Right renal pelvis (tissue), 4 donors: ENCODE data around the gene NHERF2. TPM values are rescaled to one million over a fixed set of nuclear protein-coding genes. Genes with fewer than 3 reads are reported as not detected.

ENCODE experiments used
- DNase-seq, 4 donors: peaks; one replicate each; pipeline ENCODE4 v3.0.0-alpha.2; 2013; ENCODE audit warnings: low read depth in 4 of 4, low spot score in 3 of 4, missing footprints in 1 of 4
- polyA plus RNA-seq, 4 donors: library from polyadenylated mRNA; unstranded; fragments of 120-200 nt; gene quantifications; one replicate each; pipeline ENCODE4 v1.2.1, GENCODE V29; 2013; ENCODE audit not compliant: insufficient read length in 4 of 4

Gene NHERF2
- polyA plus RNA-seq, 4 donors = 117 to 185 (median 126) TPM

DNA sequence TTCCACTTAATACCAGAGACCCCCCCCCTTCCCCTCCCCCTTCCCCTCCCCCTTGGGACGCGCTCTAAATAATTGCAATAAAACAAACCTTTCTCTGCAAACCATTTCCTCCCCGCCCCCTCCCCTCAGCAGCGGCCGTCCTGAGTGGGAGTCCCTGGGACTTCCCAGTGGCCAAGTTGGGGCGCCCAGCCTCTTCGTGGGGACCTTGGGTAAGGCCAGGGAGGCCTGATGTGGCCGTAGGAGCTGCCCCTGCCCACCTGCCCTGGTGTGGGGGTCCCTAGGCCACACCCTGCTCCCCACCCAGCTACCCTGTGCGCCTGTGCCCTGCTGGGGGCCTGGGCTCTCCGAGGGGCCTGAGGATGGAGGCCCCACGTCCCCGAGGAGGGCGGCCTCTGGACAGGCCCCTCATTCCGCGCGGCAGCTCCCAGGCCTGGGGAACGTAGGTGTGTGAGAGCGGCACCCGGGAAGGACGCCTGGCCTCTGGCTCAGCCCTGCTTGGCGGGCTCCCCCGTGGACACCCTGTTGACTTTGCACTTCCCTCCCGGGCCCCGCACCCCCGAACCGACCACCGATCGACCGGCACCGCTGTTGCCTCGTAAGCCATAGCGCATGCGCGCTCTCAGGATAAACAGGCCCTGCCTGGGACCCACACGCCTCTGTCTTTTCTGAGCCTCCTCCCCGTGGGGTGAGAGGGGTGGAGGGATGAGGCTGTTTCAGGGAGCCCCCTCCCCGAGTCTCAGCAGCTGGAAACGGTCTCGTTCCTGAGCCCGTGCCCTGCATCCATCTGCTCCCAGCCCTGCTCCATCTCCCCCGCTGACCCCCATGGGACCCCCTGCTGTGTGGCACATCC lies 11.9 kb downstream of the NHERF2 start:
- DNase-seq = peak in 2 of 4 donors; percentile 58 to 59

DNA sequence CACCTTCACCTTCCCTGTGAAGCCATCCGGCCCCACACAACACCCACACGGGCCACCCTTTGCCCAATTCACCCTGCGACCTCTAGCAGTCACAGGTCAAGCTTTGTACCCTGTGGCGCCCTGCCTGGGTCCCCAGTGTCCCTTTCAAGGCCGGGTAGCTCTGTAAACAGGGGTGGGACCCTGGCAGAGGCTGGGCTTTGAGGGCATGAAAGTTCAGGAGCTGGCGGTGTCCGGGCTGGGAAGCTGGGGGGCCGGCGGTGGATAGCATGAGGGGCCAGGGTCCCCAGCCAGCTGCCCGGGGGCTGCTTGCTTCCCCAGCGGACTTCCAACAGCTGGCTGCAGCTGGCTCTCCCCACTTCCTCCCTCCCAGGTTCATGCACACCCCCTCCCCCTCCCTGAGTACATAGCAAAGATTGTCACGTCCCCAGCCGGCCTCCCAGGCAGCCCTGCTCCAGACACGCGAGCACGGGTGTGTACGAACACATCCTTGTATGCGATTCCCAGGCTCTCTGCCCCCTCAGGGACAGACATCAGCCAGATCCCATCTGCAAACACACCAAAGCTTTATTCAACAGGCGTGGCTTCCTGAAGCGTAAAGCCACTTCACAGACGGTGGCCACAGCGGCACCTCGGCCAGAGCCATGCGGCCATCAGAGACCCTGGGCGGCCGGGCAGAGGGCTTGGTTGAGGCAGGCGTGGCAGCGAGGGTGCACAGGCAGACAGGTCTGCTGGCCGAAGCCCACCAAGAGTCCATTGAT lies 12.8 kb downstream of the NHERF2 start:
- peak; percentile 80 to 91 (median 82) for DNase-seq

DNA sequence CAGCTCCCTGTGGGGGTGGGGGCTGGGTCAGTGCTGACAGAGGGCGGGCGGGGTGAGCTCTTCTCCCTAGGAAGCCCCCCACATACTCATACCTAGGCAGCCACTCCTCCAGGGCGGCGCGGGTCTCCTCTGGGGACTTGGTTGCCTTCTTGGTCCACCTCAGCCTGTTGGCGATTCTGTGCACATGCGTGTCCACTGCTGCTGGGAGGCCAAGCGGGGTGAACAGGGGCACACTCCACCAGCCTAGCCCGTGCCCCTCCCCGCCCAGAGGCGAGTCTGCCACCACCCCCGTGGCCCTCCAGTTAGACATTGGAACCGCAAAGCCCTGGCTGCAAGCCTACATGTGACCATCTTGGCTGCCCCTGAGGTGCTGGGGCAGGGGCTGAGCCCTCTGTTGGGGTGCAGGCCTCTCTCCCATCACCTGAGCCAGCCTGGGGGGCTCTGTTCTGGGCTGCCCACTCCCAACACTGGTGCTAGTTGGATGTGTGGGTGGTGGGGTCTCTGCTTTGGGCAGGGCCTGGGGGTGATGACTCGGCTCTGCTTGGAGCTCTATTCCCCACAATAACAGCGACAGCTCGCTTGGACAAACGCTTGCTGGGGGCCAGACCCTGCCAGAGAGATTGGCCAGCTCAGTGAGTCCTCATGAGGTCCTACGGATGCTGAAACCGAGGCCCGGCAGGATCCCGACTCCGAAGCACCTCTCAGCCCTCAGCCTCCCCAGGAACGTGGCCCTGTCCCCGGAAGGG lies 13.5 kb downstream of the NHERF2 start:
- no peak for DNase-seq

DNA sequence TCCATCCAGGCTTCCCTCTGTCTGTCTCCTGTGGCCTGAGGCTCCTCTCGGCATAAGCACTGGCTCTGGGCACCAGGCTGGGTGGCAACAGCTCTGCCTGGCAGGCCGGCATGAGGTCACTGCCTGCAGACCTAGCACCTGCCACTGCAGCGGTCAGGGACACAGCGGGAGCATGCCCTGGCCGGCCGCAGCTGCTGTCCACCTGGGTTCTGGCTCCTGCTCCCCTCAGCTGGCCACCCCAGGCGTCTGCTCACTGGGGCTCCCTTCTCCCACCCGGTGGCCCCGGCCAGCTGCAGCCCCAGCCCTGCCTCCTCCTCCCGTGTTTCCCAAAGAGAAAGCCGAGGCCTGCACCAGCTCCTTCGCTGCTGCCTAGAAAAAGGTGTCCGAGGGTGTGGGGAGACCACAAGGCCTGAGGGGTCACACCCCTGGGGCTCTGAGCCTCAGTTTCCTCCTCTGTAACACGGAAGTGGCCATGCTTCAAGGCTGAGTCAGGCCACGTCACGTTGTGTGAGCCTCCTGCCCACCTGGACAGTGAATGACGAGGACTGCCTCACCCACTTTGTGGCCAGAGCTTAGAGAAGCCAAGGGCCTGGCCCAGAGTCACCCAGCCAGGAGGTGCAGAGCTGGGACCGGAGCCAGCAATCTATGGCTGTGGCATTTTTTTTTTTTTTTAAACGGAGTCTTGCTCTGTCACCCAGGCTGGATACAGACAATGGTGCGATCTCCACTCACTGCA lies 14.3 kb downstream of the NHERF2 start:
- DNase-seq = no peak

DNA sequence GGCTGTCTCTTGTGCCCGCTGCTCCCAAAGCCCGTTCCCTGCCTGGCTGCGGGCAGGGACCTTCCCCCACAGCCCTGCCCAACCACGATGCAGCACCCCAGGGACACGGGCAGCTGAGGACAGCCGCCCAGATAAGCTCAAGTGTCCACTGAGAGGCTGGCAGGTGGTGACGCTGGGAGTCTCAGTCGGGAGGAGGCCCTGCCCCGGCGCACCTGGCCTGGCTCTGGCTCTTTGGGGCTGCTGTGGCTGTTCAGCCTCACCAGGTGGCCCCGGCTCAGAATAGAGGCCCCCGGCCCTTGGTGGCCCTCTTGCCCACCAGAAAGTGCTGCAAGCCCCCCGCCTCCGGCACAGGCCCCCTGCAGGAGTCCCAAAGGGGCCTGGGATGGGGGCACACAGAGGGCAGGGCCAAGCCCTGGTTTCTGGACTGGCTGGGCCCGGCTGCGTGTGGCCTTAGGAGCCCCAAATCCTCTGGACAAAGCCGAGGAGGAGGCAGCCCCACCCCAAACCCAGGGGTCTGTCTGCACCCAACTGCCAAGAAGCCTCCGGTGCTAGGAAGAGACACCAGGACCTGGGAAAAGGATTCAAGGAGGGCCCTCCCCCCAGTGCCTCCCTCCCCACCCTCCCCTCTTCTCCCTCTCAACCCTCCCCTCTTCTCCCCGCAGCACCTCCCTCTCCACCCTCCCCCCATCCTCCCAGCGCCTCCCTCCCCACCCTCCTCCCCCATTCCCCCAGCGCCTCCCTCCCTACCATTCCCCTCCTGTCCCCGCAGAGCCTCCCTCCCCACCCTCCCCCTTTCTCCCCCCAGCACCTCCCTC lies 15.7 kb downstream of the NHERF2 start:
- no peak for DNase-seq

DNA sequence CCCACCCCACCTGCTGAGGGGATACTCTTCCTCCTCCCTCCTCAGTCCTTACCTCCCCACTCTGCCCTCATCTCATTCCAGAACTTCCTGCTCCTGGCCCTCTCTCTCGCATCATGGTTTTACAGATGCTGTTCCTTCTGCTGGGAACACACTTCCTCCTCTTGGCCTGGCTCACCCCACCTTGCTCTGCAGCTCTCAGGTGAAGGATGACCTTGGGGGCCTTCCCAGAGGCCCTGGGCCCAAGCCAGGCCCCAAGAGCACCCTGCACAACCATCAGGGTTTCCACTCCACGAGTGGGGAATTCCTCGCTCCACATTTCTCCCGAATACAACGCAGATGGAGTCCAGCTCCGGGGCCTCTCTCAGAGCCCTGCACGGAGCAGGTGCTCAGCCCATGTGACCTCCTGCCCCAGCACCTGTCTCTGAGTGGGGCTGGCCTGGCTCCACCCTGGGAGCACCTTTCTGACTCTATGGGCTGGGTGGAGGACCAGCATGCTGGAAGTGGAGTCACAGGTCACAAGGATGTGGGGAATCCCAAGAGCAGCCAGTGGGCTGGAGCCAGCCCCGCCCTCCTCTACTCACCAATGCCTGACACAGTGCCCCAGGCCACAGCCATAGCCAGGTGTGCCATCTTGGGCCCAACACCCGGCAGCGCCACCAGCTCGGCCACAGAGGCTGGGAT lies 16.4 kb downstream of the NHERF2 start:
- DNase-seq = no peak

DNA sequence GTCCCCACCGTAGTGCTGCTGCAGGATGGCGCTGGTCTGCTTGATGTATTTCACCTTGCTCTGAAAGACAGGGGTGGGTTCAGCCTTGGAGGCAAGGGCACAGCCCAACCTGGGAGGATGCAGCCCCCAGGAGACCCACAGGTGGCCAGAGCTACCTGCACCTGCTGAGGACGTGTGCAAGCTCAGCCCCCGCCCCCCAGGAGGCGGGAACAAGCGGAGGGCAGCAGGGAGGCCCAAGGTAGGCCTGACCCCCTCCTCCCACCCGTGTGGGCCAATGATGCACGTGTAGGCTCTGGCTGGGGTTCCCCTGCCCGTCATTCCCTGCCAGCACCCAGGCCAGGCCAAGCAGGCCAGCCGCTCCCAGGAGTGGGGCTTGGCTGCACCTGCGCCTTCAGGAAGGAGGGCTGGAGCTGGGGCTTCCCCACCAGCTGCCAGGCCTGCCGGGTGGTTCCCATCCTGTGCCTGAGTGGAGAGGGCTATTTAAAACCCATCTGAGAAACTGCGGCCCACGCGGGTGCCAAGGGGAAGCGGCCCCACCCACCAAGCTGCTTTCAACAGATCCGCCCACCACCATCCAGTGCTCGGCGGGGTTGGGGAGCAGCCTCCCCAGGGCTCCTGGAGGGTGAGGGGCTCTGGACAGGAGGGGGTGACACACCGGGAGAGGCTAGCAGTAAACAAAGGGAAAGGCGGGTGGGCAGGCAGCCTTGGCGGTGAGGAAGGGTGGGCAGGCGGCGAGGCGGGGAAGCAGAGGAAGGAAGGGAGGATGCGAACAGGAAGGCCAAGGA lies 17.2 kb downstream of the NHERF2 start:
- no peak for DNase-seq

DNA sequence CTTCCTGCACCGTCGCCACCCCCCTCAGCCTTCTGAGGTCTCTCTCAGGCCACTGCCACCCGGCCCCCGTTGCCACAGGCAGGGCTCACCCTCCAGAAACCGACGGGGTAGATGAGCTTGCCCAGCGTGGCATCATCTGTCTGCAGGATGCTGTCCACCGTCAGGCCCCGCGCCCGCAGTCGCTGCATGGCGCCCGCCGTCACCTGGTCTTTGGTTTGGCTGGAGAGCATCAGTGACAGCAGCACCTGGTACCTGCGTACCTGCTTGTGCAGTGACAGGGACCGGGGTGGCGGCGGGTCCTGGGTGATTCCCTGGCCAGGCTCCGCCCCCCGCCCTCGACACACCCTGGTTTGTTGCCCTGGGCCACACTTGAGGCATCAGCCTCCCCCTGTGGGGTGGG lies 17.8 kb downstream of the NHERF2 start:
- DNase-seq = no peak

DNA sequence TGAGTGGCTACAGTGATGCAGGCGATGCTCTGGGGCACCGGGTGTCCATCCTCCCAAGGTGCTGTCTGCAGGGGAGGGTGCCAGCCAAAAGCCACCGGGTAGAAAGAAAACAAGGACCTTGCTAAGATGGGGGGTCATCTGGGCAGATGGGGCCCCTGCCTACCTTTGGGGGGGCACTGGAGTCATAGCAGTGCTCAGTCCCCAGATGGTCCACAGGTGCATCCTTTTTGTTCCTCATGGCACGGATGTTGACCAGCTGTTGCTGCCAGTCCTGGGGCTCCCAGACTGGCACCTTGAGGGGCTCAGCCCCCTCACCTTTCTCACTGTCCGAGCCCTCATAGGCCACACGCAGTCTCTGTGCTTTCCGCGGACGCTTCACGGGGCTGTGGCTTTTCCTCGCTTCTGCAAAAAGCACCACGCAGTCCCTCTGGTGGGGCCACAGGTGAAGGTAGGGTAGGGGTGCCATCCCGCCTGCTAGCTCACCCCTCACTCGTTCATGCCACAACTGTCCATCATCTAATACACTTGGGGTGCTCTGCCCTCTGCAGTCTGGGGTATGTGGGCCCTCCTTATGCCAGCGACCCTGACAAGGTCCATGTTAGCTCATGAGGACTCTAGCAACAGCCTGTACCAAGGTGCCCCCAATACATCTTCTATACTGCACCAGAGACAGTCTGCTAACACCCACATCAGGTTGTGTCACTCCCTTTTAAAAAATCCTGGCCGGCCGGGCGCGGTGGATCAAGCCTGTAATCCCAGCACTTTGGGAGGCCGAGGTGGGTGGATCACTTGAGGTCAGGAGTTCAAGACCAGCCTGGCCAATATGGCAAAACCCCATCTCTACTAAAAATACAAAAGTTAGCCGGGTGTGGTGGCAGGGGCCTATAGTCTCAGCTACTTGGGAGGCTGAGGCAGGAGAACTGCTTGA lies 19.5 kb downstream of the NHERF2 start:
- no peak for DNase-seq

DNA sequence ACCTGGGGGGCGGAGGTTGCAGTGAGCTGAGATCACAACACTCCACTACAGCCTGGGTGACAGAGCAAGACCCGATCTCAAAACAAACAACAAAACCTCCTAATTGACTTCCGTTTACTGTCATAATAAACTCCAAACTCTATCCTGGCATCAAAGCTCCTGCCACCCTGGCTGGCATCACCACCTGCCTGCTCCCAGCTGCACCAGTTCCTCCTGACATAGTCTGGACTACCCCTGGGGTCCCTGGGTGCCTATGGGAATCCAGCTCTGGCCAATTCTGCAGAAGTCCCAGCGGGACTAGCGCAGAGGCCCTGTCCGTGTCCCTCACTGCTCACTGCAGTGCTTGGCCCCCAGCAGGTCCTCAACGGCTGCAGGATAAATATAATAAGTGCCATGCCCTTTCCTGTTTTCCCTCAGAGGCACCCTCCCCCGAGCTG lies 20.2 kb downstream of the NHERF2 start:
- no peak for DNase-seq

DNA sequence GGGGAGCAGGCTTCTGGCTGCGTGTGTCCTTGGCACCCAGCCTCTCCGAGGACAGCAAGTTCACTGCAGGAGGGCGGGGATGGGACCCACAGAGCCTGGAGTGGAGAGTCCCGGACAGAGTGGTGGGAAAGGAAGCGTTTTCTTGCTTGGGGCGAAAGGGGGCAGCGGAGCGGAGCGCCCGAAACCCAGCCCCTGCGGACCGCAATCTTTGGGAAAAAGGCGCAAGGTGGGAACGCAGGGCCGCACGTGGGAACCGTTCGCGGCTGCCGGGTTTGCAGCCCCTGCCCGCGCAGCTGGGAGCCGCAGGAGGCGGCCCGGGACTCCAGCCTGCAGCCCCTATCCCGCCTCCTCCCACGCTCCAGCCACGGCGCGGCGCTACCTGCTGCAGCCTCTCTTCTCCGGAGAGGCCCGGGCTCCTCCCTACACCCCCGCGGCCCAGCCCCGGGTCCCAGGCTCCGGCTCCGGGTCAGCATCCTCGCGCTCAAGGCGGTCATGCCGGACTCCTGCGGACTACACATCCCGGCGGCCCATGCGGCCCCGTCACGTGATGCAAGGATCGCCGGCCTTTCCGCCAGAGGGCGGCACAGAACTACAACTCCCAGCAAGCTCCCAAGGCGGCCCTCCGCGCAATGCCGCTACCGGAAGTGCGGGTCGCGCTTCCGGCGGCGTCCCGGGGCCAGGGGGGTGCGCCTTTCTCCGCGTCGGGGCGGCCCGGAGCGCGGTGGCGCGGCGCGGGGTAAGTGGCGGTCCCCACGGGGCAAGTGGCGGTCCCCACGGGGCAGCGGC lies 20.8 kb downstream of the NHERF2 start, which contains the start of the genes NTHL1 and TSC2:
Gene NTHL1, minus strand, starts transcription at position 505 of the 786 bp plus-strand sequence. Its CDS starts 11 bp downstream, at position 494.
Gene TSC2, plus strand, starts transcription at position 656 of the 786 bp plus-strand sequence. CDS start 631 bp downstream, outside the sequence.
- DNase-seq = peak; percentile 91 to 96 (median 94)

DNA sequence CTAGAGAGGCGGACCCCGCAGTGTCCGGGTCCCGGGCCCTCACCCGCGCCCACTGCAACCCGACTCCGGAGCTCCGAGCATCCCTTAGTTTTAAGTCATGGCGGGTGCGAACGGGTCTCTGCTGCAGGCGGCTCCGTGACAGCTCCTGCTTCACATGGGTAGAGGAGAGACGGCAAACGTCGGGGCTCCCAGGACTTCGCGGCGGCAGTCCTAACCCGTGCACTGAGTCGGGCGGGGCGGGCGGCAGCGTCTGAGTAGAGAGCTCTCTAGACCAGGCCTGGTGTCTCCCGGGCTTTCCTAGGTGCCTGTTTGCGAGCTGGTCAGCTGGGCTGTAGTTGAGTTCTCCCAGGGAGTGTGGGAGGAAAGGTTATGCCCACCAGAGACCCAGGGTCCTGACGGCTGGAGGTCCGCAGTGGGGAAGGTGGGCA lies 21.4 kb downstream of the NHERF2 start:
- DNase-seq = no peak

DNA sequence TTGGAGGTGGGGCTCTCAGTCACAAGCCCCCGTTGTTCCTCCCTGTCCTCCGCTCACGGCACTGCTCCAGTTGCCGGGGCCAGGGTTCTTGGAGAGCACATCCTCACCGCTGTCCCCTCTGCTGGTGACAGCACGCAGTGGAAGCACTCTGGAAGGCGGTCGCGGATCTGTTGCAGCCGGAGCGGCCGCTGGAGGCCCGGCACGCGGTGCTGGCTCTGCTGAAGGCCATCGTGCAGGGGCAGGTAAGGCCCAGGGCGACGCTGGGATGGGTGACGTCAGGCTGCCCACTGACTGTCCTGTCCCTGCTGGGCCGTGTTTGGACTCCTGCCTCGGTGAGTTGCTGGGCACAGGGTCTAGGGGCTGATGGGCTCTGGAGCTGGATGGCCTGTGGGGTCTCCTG lies 26.5 kb downstream of the NHERF2 start:
- no peak for DNase-seq

DNA sequence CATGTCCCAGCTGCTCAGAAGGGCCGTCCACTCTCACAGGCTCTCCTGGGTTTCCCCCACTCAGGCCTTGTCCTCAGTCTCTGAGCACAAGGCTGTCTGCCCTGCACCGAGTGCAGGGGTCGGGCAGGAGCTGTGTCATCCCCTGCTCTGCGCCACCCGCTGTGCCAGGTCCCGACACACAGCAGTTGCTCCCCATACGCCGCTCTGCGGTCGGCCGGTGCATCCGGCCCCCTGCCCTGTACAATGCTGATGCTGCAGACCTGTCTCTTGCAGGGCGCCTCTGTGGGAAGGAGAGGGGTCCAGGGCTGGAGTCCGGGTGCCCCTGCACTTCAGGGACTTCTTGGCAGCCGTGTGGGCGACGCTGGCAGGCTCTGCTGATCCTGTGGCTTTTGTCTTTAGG lies 27.2 kb downstream of the NHERF2 start:
- DNase-seq = no peak

DNA sequence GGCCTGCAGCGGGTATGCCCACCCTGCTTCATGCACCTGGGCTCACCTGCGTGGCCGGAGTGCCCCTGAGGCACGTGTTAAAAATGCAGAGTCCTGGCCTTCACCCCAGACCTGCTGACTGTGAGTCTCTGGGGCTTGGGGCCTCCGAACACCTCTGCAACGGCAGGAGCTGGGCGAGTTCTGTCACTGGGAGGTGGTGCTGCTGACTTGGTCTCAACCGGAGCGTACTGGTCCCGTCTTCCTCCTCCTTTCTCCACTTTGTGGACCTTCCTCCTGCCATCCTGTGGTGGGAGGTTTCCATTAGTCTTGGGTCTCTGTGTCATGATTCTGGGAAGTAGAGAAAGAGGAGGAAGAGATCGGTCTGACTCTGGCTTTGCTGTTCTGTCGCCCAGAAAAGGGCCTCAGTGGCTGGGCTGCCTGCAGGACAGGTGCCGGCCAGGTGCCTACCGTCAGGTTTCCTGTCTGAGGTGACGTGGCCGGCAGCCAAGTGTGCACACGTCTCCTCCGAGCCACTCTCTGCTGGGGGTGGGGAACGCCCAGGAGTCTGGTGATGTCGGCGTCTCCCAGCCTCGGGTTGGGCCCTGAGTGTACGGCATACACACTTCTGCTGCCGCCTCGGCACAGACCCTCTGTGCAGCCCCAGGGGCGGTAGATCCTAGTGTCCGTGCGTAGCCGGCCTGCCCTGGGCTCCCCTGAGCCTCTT lies 28.0 kb downstream of the NHERF2 start:
- DNase-seq = no peak
